Forelimb muscle (tissue), 1 donor: ENCODE data around the gene UNC5C. TPM values are rescaled to one million over a fixed set of nuclear protein-coding genes. Genes with fewer than 3 reads are reported as not detected.

ENCODE experiments used
- DNase-seq: peaks from one replicate; pipeline ENCODE4 v3.0.0-alpha.2; 2013; ENCODE audit warnings: low read depth
- polyA plus RNA-seq: library from polyadenylated mRNA; unstranded; fragments of 120-200 nt; gene quantifications from one replicate; pipeline ENCODE4 v1.2.1, GENCODE V29; 2013; ENCODE audit not compliant: insufficient read length

The UNC5C gene
- polyA plus RNA-seq, 1 donor: 0.46 TPM

- no peak for DNase-seq
Observed at GRCh38 chr4:95466791-95467190, 82.0 kb downstream of the UNC5C start.

- DNase-seq: no peak
Observed at GRCh38 chr4:95465010-95465409, 83.8 kb downstream of the UNC5C start.

- DNase-seq: no peak
Observed at GRCh38 chr4:95462921-95463320, 85.9 kb downstream of the UNC5C start.

GRCh38 chr4:95457353-95457752, 91.4 kb downstream of the UNC5C start:
- DNase-seq: no peak

- no peak for DNase-seq
Observed at GRCh38 chr4:95450294-95450693, 98.5 kb downstream of the UNC5C start.

GRCh38 chr4:95446173-95446572, 102.6 kb downstream of the UNC5C start:
- DNase-seq: no peak

- DNase-seq: no peak
Observed at GRCh38 chr4:95445251-95445650, 103.5 kb downstream of the UNC5C start.

- no peak for DNase-seq
Observed at GRCh38 chr4:95444812-95445211, 104.0 kb downstream of the UNC5C start.

- no peak for DNase-seq
Observed at GRCh38 chr4:95439896-95440295, 108.9 kb downstream of the UNC5C start.

GRCh38 chr4:95439071-95439470, 109.7 kb downstream of the UNC5C start:
- no peak for DNase-seq

GRCh38 chr4:95432466-95432865, 116.3 kb downstream of the UNC5C start:
- DNase-seq: no peak

- DNase-seq: no peak
Observed at GRCh38 chr4:95431678-95432077, 117.1 kb downstream of the UNC5C start.

GRCh38 chr4:95429416-95429815, 119.4 kb downstream of the UNC5C start:
- DNase-seq: no peak

- DNase-seq: no peak
Observed at GRCh38 chr4:95428291-95429070, 120.3 kb downstream of the UNC5C start.

GRCh38 chr4:95426455-95426854, 122.3 kb downstream of the UNC5C start:
- no peak for DNase-seq

- DNase-seq: no peak
Observed at GRCh38 chr4:95422436-95422835, 126.3 kb downstream of the UNC5C start.

GRCh38 chr4:95421869-95422268, 126.9 kb downstream of the UNC5C start:
- DNase-seq: no peak

GRCh38 chr4:95417531-95417930, 131.2 kb downstream of the UNC5C start:
- no peak for DNase-seq

- DNase-seq: no peak
Observed at GRCh38 chr4:95415346-95415771, 133.4 kb downstream of the UNC5C start.

- DNase-seq: no peak
Observed at GRCh38 chr4:95411371-95412088, 137.2 kb downstream of the UNC5C start.

GRCh38 chr4:95410387-95410977, 138.3 kb downstream of the UNC5C start:
- DNase-seq: no peak

GRCh38 chr4:95409750-95410149, 139.0 kb downstream of the UNC5C start:
- no peak for DNase-seq

- no peak for DNase-seq
Observed at GRCh38 chr4:95409127-95409526, 139.6 kb downstream of the UNC5C start.
